Endodermal cell (in vitro differentiated cells): ENCODE data around the gene CACNG7. TPM values are rescaled to one million over a fixed set of nuclear protein-coding genes. Genes with fewer than 3 reads are reported as not detected.

Source experiments
- DNase-seq: peaks from one replicate; pipeline ENCODE4 v3.0.0-alpha.2; 2017
- H3K27ac ChIP-seq: 2 replicates; pipeline ENCODE4 v1.5.1; 2013; ENCODE audit warnings: mild to moderate bottlenecking, low read depth, low read length, moderate library complexity
- H3K27me3 ChIP-seq: 2 replicates; pipeline ENCODE4 v1.6.1; 2013; ENCODE audit warnings: mild to moderate bottlenecking, low read length, moderate library complexity; ENCODE audit not compliant: insufficient read depth, control insufficient read depth, poor library complexity, severe bottlenecking
- H3K36me3 ChIP-seq: 2 replicates; pipeline ENCODE4 v1.7.0; 2013; ENCODE audit warnings: mild to moderate bottlenecking, low read length, moderate library complexity; ENCODE audit not compliant: control insufficient read depth, insufficient read depth
- H3K4me1 ChIP-seq: one replicate; pipeline ENCODE4 v1.7.0; 2013; ENCODE audit warnings: low read length; ENCODE audit not compliant: control insufficient read depth, insufficient read depth
- H3K4me3 ChIP-seq: 2 replicates; pipeline ENCODE4 v1.5.1; 2013; ENCODE audit warnings: mild to moderate bottlenecking, low read length, moderate library complexity
- H3K9ac ChIP-seq: 2 replicates; pipeline ENCODE4 v1.6.1; 2013; ENCODE audit warnings: mild to moderate bottlenecking, low read length, moderate library complexity; ENCODE audit not compliant: poor library complexity, severe bottlenecking; ENCODE audit errors: extremely low read depth
- H3K9me3 ChIP-seq: 2 replicates; pipeline ENCODE4 v1.6.1; 2013; ENCODE audit warnings: mild to moderate bottlenecking, low read length, moderate library complexity; ENCODE audit not compliant: control insufficient read depth
- H3K27ac Mint-ChIP-seq: 2 replicates; pipeline ENCODE4 v1.8.0; 2020; ENCODE audit warnings: mixed read lengths
- H3K27me3 Mint-ChIP-seq: 2 replicates; pipeline ENCODE4 v1.8.0; 2021; ENCODE audit warnings: mild to moderate bottlenecking, mixed read lengths; ENCODE audit not compliant: insufficient read depth
- H3K36me3 Mint-ChIP-seq: 2 replicates; pipeline ENCODE4 v1.8.0; 2020; ENCODE audit warnings: low read depth, mixed read lengths
- H3K4me1 Mint-ChIP-seq: 2 replicates; pipeline ENCODE4 v1.8.0; 2020; ENCODE audit warnings: mixed read lengths
- H3K4me3 Mint-ChIP-seq: 2 replicates; pipeline ENCODE4 v1.8.0; 2020; ENCODE audit warnings: mild to moderate bottlenecking, moderate library complexity, mixed read lengths
- H3K9me3 Mint-ChIP-seq: 2 replicates; pipeline ENCODE4 v1.8.0; 2020; ENCODE audit warnings: mild to moderate bottlenecking, mixed read lengths
- WGBS, 2 experiments: methylation state at CpG; one replicate each; pipeline versions ENCODE4 v1.1.5 to v1.1.7; 2013; ENCODE audit warnings: missing lambda C conversion rate in 2 of 2, mixed read lengths in 1 of 2; ENCODE audit not compliant: insufficient coverage in 1 of 2, insufficient read length in 1 of 2; 5-methylcytosine and 5-hydroxymethylcytosine counted together
- total RNA-seq, 2 donors: library from RNA; stranded (reverse); fragmentation: NEBNext Ultra II Directional in 1 of 2; extraction: Animal tissue kit (Norgen Biotek cat#: 25700) in 1 of 2; gene quantifications; 2 replicates in 1 of 2; 3 replicates in 1 of 2; pipeline ENCODE4 v1.2.1, GENCODE V29; 2021
- TF ChIP-seq, protein P1 (sequence below): fragments of 200-600 bp; sonication (generic); conservative IDR thresholded peaks from 2 replicates; pipeline ENCODE4 v1.5.0; 2021; ENCODE audit warnings: antibody characterized with exemption, mild to moderate bottlenecking

CACNG7 gene
- total RNA-seq, 2 donors from 2014 or later, result 2.7 to 3.4 TPM

DNA sequence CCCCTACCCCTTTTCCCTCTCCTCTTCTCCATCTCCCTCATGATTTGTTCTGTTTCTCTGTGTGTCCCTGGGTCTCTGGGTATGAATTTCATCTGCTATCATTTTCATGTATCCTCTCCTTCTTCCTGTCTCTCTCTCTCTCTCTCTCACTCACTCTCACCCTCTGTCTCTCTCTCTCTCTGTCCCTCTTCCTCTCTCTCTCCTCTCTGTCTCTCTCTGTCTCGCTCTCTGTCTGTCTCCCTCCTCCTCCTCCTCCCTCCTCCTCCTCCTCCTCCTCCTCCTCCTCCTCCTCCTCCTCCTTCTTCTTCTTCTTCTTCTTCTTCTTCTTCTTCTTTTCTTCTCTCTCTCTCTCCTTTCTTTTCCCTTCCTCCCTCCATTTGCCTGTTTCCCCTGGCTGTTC is 3.3 kb upstream of the CACNG7 start:
- no peak overlapping the region for H3K27ac Mint-ChIP-seq
- no CpG with 5 or more reads among the region's 1 CpG for WGBS, 2 experiments
- H3K4me3 ChIP-seq, result no peak overlapping the region
- no peaks in the 10 kb centered on the region for H3K9me3 Mint-ChIP-seq
- DNase-seq, result no peak
- no peak overlapping the region for H3K27ac ChIP-seq
- TF ChIP-seq, protein P1, sequence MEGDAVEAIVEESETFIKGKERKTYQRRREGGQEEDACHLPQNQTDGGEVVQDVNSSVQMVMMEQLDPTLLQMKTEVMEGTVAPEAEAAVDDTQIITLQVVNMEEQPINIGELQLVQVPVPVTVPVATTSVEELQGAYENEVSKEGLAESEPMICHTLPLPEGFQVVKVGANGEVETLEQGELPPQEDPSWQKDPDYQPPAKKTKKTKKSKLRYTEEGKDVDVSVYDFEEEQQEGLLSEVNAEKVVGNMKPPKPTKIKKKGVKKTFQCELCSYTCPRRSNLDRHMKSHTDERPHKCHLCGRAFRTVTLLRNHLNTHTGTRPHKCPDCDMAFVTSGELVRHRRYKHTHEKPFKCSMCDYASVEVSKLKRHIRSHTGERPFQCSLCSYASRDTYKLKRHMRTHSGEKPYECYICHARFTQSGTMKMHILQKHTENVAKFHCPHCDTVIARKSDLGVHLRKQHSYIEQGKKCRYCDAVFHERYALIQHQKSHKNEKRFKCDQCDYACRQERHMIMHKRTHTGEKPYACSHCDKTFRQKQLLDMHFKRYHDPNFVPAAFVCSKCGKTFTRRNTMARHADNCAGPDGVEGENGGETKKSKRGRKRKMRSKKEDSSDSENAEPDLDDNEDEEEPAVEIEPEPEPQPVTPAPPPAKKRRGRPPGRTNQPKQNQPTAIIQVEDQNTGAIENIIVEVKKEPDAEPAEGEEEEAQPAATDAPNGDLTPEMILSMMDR, result no peak
- no peaks in the 10 kb centered on the region for H3K36me3 ChIP-seq
- H3K36me3 Mint-ChIP-seq, result no peaks in the 10 kb centered on the region
- peaks cover 75% of the 10 kb centered on the region for H3K27me3 Mint-ChIP-seq
- no peaks in the 10 kb centered on the region for H3K4me1 ChIP-seq
- H3K27me3 ChIP-seq, result peaks cover 68% of the 10 kb centered on the region
- no peaks in the 10 kb centered on the region for H3K9me3 ChIP-seq
- H3K4me3 Mint-ChIP-seq, result no peak overlapping the region
- H3K4me1 Mint-ChIP-seq, result peaks cover 22% of the 10 kb centered on the region
- no peak overlapping the region for H3K9ac ChIP-seq

DNA sequence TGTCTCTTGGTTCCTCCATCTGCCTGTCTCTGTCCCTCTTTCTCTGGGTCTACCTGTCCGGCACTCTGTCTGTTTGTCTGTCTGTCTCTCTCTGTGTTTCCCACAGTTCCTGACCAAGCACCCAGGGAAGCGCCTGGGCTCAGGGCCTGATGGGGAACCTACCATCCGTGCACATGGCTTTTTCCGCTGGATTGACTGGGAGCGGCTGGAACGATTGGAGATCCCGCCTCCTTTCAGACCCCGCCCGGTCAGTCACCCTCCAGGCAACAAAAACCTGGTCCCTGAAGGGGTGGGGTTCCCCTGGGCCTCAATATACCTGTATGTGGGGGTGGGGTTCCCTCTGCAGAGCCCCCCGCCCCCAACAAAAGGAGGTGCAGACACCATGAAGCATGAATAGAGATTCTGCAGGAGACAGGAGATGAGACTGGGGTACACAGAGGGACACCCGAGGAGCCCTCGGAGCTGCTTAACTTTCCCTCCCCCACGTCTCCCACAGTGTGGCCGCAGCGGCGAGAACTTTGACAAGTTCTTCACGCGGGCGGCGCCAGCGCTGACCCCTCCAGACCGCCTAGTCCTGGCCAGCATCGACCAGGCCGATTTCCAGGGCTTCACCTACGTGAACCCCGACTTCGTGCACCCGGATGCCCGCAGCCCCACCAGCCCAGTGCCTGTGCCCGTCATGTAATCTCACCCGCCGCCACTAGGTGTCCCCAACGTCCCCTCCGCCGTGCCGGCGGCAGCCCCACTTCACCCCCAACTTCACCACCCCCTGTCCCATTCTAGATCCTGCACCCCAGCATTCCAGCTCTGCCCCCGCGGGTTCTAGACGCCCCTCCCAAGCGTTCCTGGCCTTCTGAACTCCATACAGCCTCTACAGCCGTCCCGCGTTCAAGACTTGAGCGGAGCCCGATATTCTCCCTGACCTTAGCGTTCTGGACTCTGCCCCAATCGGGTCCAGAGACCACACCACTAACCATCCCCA is 2.6 kb upstream of the CACNG7 start:
- Histone ChIP-seq H3K9ac (no peak overlapping the region), H3K36me3 (no peaks in the 10 kb centered on the region), H3K27me3 (peaks cover 75% of the 10 kb centered on the region), H3K4me3 (no peak overlapping the region), H3K9me3 (no peaks in the 10 kb centered on the region), H3K27ac (no peak overlapping the region), H3K4me1 (no peaks in the 10 kb centered on the region)
- H3K36me3 Mint-ChIP-seq, result no peaks in the 10 kb centered on the region
- no peak overlapping the region for H3K27ac Mint-ChIP-seq
- no peaks in the 10 kb centered on the region for H3K9me3 Mint-ChIP-seq
- TF ChIP-seq, protein P1, result peak; percentile 88
- peak; percentile 86 for DNase-seq
- 17 to 28% methylated on average over 18 to 48 of the region's 48 CpGs for WGBS, 2 experiments
- H3K4me3 Mint-ChIP-seq, result no peak overlapping the region
- peaks cover 22% of the 10 kb centered on the region for H3K4me1 Mint-ChIP-seq
- peaks cover 82% of the 10 kb centered on the region for H3K27me3 Mint-ChIP-seq

DNA sequence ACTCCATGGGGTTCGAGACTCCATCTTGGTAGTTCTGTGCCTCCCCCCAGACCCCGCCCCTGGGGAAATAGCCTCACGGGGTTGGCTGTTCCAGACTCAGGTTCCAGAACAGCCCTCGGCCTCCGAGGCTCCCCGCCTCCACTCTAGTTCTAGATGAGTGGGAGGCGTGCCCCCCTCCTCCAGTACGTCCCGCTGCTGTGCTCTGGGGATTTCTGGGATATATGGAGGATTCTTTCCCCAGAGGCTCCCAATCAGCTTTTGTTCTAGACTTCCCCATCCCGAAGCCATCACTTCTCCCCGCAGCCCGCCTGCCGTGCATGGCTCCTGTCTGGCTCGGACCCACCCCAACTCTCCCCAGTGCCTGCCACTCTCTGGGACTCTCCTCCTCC is 1.9 kb upstream of the CACNG7 start:
- Histone ChIP-seq H3K9me3 (no peaks in the 10 kb centered on the region), H3K4me3 (no peak overlapping the region), H3K9ac (no peak overlapping the region), H3K36me3 (no peaks in the 10 kb centered on the region), H3K4me1 (no peaks in the 10 kb centered on the region), H3K27ac (no peak overlapping the region), H3K27me3 (peaks cover 82% of the 10 kb centered on the region)
- TF ChIP-seq, protein P1, result no peak
- H3K36me3 Mint-ChIP-seq, result no peaks in the 10 kb centered on the region
- no peaks in the 10 kb centered on the region for H3K9me3 Mint-ChIP-seq
- H3K4me3 Mint-ChIP-seq, result no peak overlapping the region
- peak; percentile 62 for DNase-seq
- H3K4me1 Mint-ChIP-seq, result peaks cover 22% of the 10 kb centered on the region
- peaks cover 89% of the 10 kb centered on the region for H3K27me3 Mint-ChIP-seq
- no peak overlapping the region for H3K27ac Mint-ChIP-seq
- WGBS, 2 experiments, result 36 to 80% methylated on average over 1 to 14 of the region's 14 CpGs
